PC-9 (cell line): ENCODE results near the gene CMIP. TPM values are rescaled to one million over a fixed set of nuclear protein-coding genes. Genes with fewer than 3 reads are reported as not detected.

Experiments used
- BruUV-seq: library from RNA; stranded (reverse); fragments of 400-500 nt; replicated peaks from 2 replicates; lab custom pipeline; 2021; lab: Mats Ljungman, UMichigan
- CTCF ChIA-PET: fragments of 300-600 bp; sonication (Branson Sonifier 250); formaldehyde crosslinking; loops from one replicate; lab custom pipeline; 2022; ENCODE audit warnings: antibody characterized with exemption; lab: Charles Lee
- POLR2A ChIA-PET: fragments of 300-600 bp; sonication (Branson Sonifier 250); formaldehyde crosslinking; loops from one replicate; lab custom pipeline; 2022; ENCODE audit warnings: antibody characterized with exemption; ENCODE audit not compliant: unreplicated experiment; lab: Charles Lee
- DNase-seq, 2 experiments: peaks; one replicate each; pipeline versions ENCODE4 v3.0.0 to v3.0.0-alpha.2; 2015 to 2022; ENCODE audit warnings: mixed read lengths in 1 of 2
- H2AFZ ChIP-seq: fragments of 200-600 bp; sonication (generic); 2 replicates; pipeline ENCODE4 v1.8.1; 2017; ENCODE audit warnings: antibody characterized with exemption
- H3F3A ChIP-seq: fragments of 200-600 bp; sonication (generic); 2 replicates; pipeline ENCODE4 v1.8.1; 2017; ENCODE audit warnings: antibody characterized with exemption, mild to moderate bottlenecking, low read depth; ENCODE audit not compliant: insufficient read depth
- H3K27ac ChIP-seq: fragments of 200-600 bp; sonication (generic); 2 replicates; pipeline ENCODE4 v1.6.1; 2016; ENCODE audit warnings: mixed run types
- H3K27me3 ChIP-seq: fragments of 200-600 bp; sonication (generic); 2 replicates; pipeline ENCODE4 v1.6.1; 2016; ENCODE audit warnings: low read depth, mixed run types; ENCODE audit not compliant: insufficient read depth
- H3K36me3 ChIP-seq: fragments of 200-600 bp; sonication (generic); 2 replicates; pipeline ENCODE4 v1.6.1; 2016; ENCODE audit warnings: low read depth, mixed run types
- H3K4me1 ChIP-seq: fragments of 200-600 bp; sonication (generic); replicated peaks from 2 replicates; pipeline ENCODE4 v1.6.1; 2016; ENCODE audit warnings: mixed run types; ENCODE audit not compliant: insufficient read depth
- H3K4me2 ChIP-seq: fragments of 200-600 bp; sonication (generic); 2 replicates; pipeline ENCODE4 v1.6.1; 2017; ENCODE audit warnings: mixed run types
- H3K4me3 ChIP-seq: fragments of 200-600 bp; sonication (generic); 2 replicates; pipeline ENCODE4 v1.6.1; 2016; ENCODE audit warnings: mixed run types
- H3K79me2 ChIP-seq: fragments of 200-600 bp; sonication (generic); 2 replicates; pipeline ENCODE4 v1.6.1; 2017; ENCODE audit warnings: low read depth, mixed run types
- H3K9me2 ChIP-seq: fragments of 200-600 bp; sonication (generic); 2 replicates; pipeline ENCODE4 v1.8.1; 2017; ENCODE audit warnings: mild to moderate bottlenecking; ENCODE audit not compliant: insufficient read depth
- H3K9me3 ChIP-seq: fragments of 200-600 bp; sonication (generic); 2 replicates; pipeline ENCODE4 v1.8.1; 2016; ENCODE audit warnings: low read depth; ENCODE audit not compliant: insufficient read depth
- H4K20me1 ChIP-seq: fragments of 200-600 bp; sonication (generic); 2 replicates; pipeline ENCODE4 v1.8.1; 2017; ENCODE audit not compliant: insufficient read depth
- CTCF ChIP-seq: fragments of 200-600 bp; sonication (generic); conservative IDR thresholded peaks from 2 replicates; pipeline ENCODE4 v1.6.1; 2017; ENCODE audit warnings: mixed run types, antibody characterized with exemption, mild to moderate bottlenecking, moderate library complexity
- EZH2 ChIP-seq: fragments of 200-600 bp; sonication (generic); IDR thresholded peaks from 2 replicates; pipeline ENCODE4 v1.8.0; 2017; ENCODE audit warnings: antibody characterized with exemption, low read depth
- intact Hi-C: fragments of 100-400 bp; cut with micrococcal nuclease; formaldehyde crosslinking; loops from one replicate; pipeline ENCODE4 v1.10.0; 2022; ENCODE audit not compliant: unreplicated experiment
- total RNA-seq: library from RNA; stranded (reverse); gene quantifications from 2 replicates; pipeline ENCODE4 v1.2.3, GENCODE V29; 2021

The CMIP gene
- total RNA-seq, 1 experiment from 2014 or later = 96.6 TPM

GRCh38 chr16:81693744-81694303, 249.2 kb downstream of the CMIP start:
- Histone ChIP-seq H3F3A (no peaks in the 10 kb centered on the region), H3K9me2 (no peaks in the 10 kb centered on the region), H3K27me3 (no peaks in the 10 kb centered on the region), H3K4me2 (no peak overlapping the region), H3K79me2 (no peaks in the 10 kb centered on the region), H3K36me3 (no peaks in the 10 kb centered on the region), H3K4me1 (no peaks in the 10 kb centered on the region), H3K9me3 (no peaks in the 10 kb centered on the region), H3K4me3 (no peak overlapping the region), H2AFZ (no peak overlapping the region), H4K20me1 (peaks cover 5% of the 10 kb centered on the region; the same call in 1 of the 2 replicates), H3K27ac (no peak overlapping the region)
- intact Hi-C loops = no loop called here
- BruUV-seq = no TSS peak
- ChIA-PET POLR2A (no interaction called here), CTCF (no interaction called here)
- TF ChIP-seq EZH2 (no peak), CTCF (no peak)
- no peak for DNase-seq

GRCh38 chr16:81694494-81695280, 250.1 kb downstream of the CMIP start:
- Histone ChIP-seq H3K4me1 (no peaks in the 10 kb centered on the region), H3K79me2 (no peaks in the 10 kb centered on the region), H3K4me3 (no peak overlapping the region), H3K27me3 (no peaks in the 10 kb centered on the region), H3K27ac (no peak overlapping the region), H2AFZ (no peak overlapping the region), H4K20me1 (peaks cover 5% of the 10 kb centered on the region; the same call in 1 of the 2 replicates), H3K9me3 (no peaks in the 10 kb centered on the region), H3K9me2 (no peaks in the 10 kb centered on the region), H3K4me2 (no peak overlapping the region), H3F3A (no peaks in the 10 kb centered on the region), H3K36me3 (no peaks in the 10 kb centered on the region)
- TF ChIP-seq CTCF (no peak), EZH2 (no peak)
- BruUV-seq = no TSS peak
- DNase-seq = no peak
- intact Hi-C loops = loop anchor here (5.0 kb wide), 2 partner anchors 72 to 292 kb away; no protein-coding TSS in a partner anchor
- POLR2A ChIA-PET = no interaction called here
- CTCF ChIA-PET = no interaction called here

- ChIA-PET POLR2A (no interaction called here), CTCF (no interaction called here)
- Histone ChIP-seq H3K4me3 (no peak overlapping the region), H3K27me3 (no peaks in the 10 kb centered on the region), H3K9me2 (no peaks in the 10 kb centered on the region), H2AFZ (no peak overlapping the region), H3K4me2 (no peak overlapping the region), H4K20me1 (no peaks in the 10 kb centered on the region; the same call in 1 of the 2 replicates), H3K36me3 (no peaks in the 10 kb centered on the region), H3K4me1 (no peaks in the 10 kb centered on the region), H3K9me3 (no peaks in the 10 kb centered on the region), H3F3A (no peaks in the 10 kb centered on the region), H3K27ac (no peak overlapping the region), H3K79me2 (no peaks in the 10 kb centered on the region)
- no peak for DNase-seq
- BruUV-seq = no TSS peak
- intact Hi-C loops = loop anchor here (5.0 kb wide), 2 partner anchors 73 to 293 kb away; no protein-coding TSS in a partner anchor
- TF ChIP-seq EZH2 (no peak), CTCF (no peak)
These were observed 250.9 kb downstream of the CMIP start for GRCh38 chr16:81695321-81696165.
